Activated naive CD8-positive, alpha-beta T cell (primary cell): ENCODE measurements around the gene ZSWIM6.
"Not testable (repeated sequence)": the region's sequence is repeated elsewhere in the genome, so short reads cannot be mapped to it uniquely, and the experiment has no call there.

Experiments
- H3K27ac Mint-ChIP-seq: one replicate; pipeline ENCODE4 v1.8.0; 2021; ENCODE audit warnings: mixed read lengths
- H3K27me3 Mint-ChIP-seq: one replicate; pipeline ENCODE4 v1.8.0; 2021; ENCODE audit warnings: mixed read lengths
- H3K36me3 Mint-ChIP-seq: one replicate; pipeline ENCODE4 v1.8.0; 2021; ENCODE audit warnings: mixed read lengths
- H3K4me1 Mint-ChIP-seq: one replicate; pipeline ENCODE4 v1.8.0; 2021; ENCODE audit warnings: low read depth, mixed read lengths
- H3K4me3 Mint-ChIP-seq: one replicate; pipeline ENCODE4 v1.8.0; 2021; ENCODE audit warnings: mild to moderate bottlenecking, mixed read lengths
- H3K9me3 Mint-ChIP-seq: one replicate; pipeline ENCODE4 v1.8.0; 2021; ENCODE audit warnings: low read depth, mixed read lengths

The ZSWIM6 gene

DNA sequence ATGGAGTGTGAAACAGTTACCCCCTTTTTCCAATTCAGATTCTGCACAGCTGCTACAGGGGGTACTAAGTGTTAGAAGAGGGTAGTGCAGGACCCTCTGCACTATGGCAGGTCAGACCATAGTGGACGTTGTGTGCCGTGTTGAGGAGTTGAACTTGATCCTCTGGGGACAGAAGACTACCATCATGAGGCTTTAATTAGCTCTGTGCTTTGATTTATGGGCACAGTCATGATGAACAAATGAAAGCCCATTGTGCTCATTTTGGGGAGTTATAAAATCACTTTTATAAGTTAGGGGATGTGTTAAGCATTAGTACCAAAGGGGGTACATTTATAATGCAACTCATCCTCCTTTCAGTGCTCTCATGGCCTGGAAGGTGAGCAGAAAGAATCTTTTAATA is 62.7 kb downstream of the ZSWIM6 start:
- peaks cover 13% of the 10 kb centered on the region for H3K36me3 Mint-ChIP-seq
- H3K4me1 Mint-ChIP-seq = peaks cover 11% of the 10 kb centered on the region
- no peak overlapping the region for H3K27ac Mint-ChIP-seq
- H3K27me3 Mint-ChIP-seq = no peaks in the 10 kb centered on the region
- no peak overlapping the region for H3K4me3 Mint-ChIP-seq
- no peaks in the 10 kb centered on the region for H3K9me3 Mint-ChIP-seq

- Mint-ChIP-seq H3K4me1 (peaks cover 25% of the 10 kb centered on the region), H3K36me3 (peaks cover 4% of the 10 kb centered on the region), H3K9me3 (no peaks in the 10 kb centered on the region), H3K27ac (no peak overlapping the region), H3K27me3 (no peaks in the 10 kb centered on the region), H3K4me3 (no peak overlapping the region)
Observed at GRCh38 chr5:61397238-61397637, 65.2 kb downstream of the ZSWIM6 start.

DNA sequence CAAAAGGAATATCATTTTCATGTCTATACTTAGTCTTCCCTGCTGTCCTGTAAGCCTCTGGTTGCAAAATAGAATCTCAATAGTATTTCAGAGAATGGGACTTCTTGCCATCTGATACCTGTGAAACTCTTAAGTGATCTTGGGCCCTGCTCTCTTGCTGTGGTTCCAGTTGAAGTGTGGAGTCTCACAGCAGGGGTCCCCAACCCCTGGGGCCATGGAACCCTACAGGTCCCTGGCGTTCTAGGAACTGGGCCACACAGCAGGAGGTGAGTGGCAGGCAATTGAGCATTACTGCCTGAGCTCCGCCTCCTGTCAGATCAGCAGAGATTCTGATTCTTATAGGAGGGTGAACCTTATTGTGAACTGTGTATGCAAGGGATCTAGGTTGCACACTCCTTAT is 65.9 kb downstream of the ZSWIM6 start:
- Mint-ChIP-seq H3K27me3 (no peaks in the 10 kb centered on the region), H3K4me3 (no peak overlapping the region), H3K9me3 (no peaks in the 10 kb centered on the region), H3K36me3 (peaks cover 4% of the 10 kb centered on the region), H3K27ac (no peak overlapping the region), H3K4me1 (peaks cover 30% of the 10 kb centered on the region)

DNA sequence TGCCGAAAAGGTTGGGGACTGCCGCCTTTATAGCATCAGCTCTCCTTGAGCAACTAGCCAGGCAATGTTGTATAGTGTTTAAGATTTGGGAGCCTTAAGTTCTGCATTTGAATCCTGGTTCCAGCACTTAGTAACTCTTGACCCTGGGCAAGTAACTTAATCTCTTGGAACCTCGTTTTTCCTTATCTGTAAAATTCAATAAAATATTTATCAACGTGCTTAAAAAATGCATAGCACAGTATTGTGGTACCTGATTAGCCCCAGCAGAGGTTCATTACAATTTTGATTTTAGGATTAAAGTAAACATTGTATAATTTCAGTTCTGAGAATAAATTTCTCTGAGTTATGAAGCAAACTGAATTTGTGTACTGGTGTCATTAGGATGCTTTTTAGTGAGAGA is 66.4 kb downstream of the ZSWIM6 start:
- Mint-ChIP-seq H3K9me3 (no peaks in the 10 kb centered on the region), H3K4me1 (peaks cover 31% of the 10 kb centered on the region), H3K27me3 (no peaks in the 10 kb centered on the region), H3K36me3 (peaks cover 4% of the 10 kb centered on the region), H3K4me3 (no peak overlapping the region), H3K27ac (no peak overlapping the region)

DNA sequence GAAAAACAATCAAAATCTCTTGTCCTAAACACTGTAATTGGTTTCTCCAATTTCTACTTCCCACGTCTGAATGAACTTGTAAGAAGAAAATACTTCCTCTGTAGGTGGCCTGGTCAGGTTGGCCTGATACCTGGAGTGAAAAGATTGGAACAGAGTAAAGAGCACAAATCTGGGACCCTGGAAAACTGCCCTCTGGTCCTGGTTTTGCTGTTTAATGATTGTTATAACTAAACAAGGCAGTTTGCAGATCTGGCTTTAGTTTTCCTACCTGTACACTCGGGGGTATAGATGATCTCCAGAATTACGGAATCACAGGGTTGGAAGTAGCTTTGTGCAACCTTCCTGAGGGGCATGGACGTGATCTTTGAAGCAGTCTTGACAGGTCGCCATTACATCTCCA is 67.6 kb downstream of the ZSWIM6 start:
- Mint-ChIP-seq H3K27me3 (no peaks in the 10 kb centered on the region), H3K36me3 (no peaks in the 10 kb centered on the region), H3K9me3 (no peaks in the 10 kb centered on the region), H3K27ac (no peak overlapping the region), H3K4me3 (no peak overlapping the region), H3K4me1 (peaks cover 31% of the 10 kb centered on the region)

DNA sequence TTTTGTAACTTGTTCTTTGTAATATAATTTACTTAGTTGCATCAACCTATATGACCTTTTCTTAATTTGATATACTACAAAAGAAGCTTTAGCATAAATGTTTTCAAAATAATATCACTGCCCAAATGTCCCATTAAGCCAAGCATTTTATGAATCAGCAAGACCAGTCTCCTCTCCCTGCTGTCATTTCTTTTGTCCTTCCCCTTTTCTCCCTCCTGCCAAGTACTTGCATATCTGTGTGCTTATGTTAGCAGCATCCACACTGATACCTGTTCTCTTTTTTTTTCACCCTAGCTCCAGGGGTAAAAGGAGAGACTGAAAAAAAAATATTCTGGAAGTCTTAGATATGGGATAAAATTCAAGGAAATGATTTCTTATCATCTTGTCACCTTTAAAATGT is 69.7 kb downstream of the ZSWIM6 start:
- Mint-ChIP-seq H3K27ac (no peak overlapping the region), H3K4me1 (peaks cover 38% of the 10 kb centered on the region), H3K4me3 (no peak overlapping the region), H3K27me3 (no peaks in the 10 kb centered on the region), H3K9me3 (no peaks in the 10 kb centered on the region), H3K36me3 (no peaks in the 10 kb centered on the region)

DNA sequence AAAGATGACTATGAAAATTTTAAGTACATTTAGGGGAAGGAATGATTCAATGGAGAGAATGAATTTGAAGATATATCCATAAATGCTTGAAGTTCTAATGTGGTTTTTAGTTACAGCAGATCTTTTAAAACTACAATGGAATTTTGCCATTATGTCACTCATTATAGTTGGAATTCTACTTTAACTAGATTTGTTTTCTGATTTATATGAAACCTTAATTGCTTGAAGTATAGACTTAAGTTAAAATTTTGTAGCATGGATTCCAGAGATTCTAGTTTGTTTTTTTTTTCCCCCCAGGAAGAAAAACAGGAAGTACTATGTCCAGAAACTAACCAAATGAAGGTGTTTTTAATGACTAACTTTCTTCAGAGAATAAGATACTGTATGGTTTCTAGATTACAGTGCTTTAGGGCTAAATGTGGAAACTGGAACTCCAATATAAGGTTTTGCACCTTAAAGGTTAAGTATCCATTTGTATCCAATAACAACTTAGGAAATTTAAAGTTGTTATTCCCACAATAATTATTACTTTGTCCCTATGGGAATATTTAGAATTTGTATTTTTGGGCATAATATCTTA is 70.3 kb downstream of the ZSWIM6 start:
- H3K4me3 Mint-ChIP-seq = no peak overlapping the region
- H3K27ac Mint-ChIP-seq = no peak overlapping the region
- H3K36me3 Mint-ChIP-seq = no peaks in the 10 kb centered on the region
- peaks cover 38% of the 10 kb centered on the region for H3K4me1 Mint-ChIP-seq
- no peaks in the 10 kb centered on the region for H3K27me3 Mint-ChIP-seq
- no peaks in the 10 kb centered on the region for H3K9me3 Mint-ChIP-seq

- Mint-ChIP-seq H3K27ac (no peak overlapping the region), H3K9me3 (no peaks in the 10 kb centered on the region), H3K4me1 (peaks cover 43% of the 10 kb centered on the region), H3K27me3 (no peaks in the 10 kb centered on the region), H3K4me3 (no peak overlapping the region), H3K36me3 (no peaks in the 10 kb centered on the region)
Observed at GRCh38 chr5:61402970-61403900, 71.2 kb downstream of the ZSWIM6 start.

- H3K27ac Mint-ChIP-seq = no peak overlapping the region
Observed at GRCh38 chr5:61405511-61406295, 73.6 kb downstream of the ZSWIM6 start.

GRCh38 chr5:61406497-61406896 is 74.4 kb downstream of the ZSWIM6 start:
- H3K27ac Mint-ChIP-seq, H3K4me3 Mint-ChIP-seq, H3K9me3 Mint-ChIP-seq, H3K36me3 Mint-ChIP-seq, H3K27me3 Mint-ChIP-seq: not testable (repeated sequence)
- H3K4me1 Mint-ChIP-seq = peaks cover 48% of the 10 kb centered on the region

More at GRCh38 chr5:61405511-61406295, 73.6 kb downstream of the ZSWIM6 start:
- H3K36me3 Mint-ChIP-seq = no peaks in the 10 kb centered on the region
- H3K27me3 Mint-ChIP-seq = no peaks in the 10 kb centered on the region
- peaks cover 49% of the 10 kb centered on the region for H3K4me1 Mint-ChIP-seq
- H3K9me3 Mint-ChIP-seq = no peaks in the 10 kb centered on the region
- no peak overlapping the region for H3K4me3 Mint-ChIP-seq

GRCh38 chr5:61407706-61408270 is 75.7 kb downstream of the ZSWIM6 start:
- H3K9me3 Mint-ChIP-seq = no peaks in the 10 kb centered on the region
- no peak overlapping the region for H3K27ac Mint-ChIP-seq
- H3K4me3 Mint-ChIP-seq = peak overlapping the region; percentile 80
- H3K27me3 Mint-ChIP-seq = no peaks in the 10 kb centered on the region
- no peaks in the 10 kb centered on the region for H3K36me3 Mint-ChIP-seq
- H3K4me1 Mint-ChIP-seq = peaks cover 41% of the 10 kb centered on the region

DNA sequence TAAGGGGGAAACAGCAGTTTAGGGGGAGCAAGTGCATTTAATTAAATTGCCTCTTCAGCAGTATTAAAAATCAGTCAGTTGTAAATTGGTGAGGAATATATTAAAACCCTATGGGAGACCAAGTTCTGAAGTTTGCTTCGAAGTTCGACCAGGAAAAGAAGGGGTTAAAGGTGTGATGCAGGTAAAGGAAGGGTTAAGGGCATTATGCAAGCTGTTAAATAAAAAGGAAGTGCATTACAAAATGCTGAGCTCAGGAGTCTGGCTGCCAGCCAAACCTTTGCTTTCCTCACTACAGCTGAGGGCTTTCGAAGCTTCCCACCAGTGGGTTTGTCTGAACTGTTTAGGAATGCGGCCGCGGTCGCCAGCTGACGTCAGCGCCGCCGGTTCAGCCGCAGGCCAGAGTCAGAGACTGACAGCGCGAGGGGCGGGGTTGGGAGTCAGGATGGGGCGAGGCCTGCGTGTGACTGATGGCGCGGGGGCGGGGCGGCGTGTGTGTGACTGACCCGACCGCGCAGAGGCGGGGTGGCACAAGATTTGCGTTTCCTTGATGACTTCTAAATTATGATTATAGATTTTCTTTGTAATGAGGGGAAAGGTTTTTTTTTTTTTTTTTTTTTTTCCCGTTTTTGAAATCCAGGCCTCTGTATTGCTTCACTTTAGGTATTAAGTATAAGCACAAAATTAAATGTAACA is 76.6 kb downstream of the ZSWIM6 start:
- peaks cover 40% of the 10 kb centered on the region for H3K4me1 Mint-ChIP-seq
- no peaks in the 10 kb centered on the region for H3K27me3 Mint-ChIP-seq
- H3K9me3 Mint-ChIP-seq = no peaks in the 10 kb centered on the region
- peak overlapping the region; percentile 80 for H3K4me3 Mint-ChIP-seq
- no peaks in the 10 kb centered on the region for H3K36me3 Mint-ChIP-seq
- H3K27ac Mint-ChIP-seq = peak overlapping the region; percentile 75

DNA sequence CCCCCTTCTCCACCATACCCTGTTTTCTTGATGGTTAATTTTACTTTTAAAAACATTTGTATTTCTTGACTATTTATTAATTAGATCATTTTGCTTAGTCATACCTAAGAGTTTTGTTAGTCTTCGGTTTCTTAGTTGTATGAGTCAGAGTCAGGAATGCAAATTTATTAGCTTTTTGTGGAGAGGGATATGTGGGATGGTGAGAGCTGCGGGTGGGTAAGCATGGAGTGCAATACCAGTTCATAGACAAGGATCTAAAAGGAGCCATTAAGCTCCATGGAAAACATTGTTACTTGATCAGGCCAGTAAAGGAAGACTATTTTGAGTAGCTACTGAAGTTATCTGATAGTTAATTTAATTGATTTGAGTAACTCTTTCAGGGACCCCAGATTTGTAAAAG is 77.5 kb downstream of the ZSWIM6 start:
- Mint-ChIP-seq H3K27ac (no peak overlapping the region), H3K4me1 (peaks cover 43% of the 10 kb centered on the region), H3K27me3 (no peaks in the 10 kb centered on the region), H3K4me3 (no peak overlapping the region), H3K9me3 (no peaks in the 10 kb centered on the region), H3K36me3 (no peaks in the 10 kb centered on the region)

GRCh38 chr5:61410811-61411210 is 78.8 kb downstream of the ZSWIM6 start:
- no peak overlapping the region for H3K27ac Mint-ChIP-seq
- H3K4me3 Mint-ChIP-seq = no peak overlapping the region
- H3K27me3 Mint-ChIP-seq = no peaks in the 10 kb centered on the region
- no peaks in the 10 kb centered on the region for H3K36me3 Mint-ChIP-seq
- no peaks in the 10 kb centered on the region for H3K9me3 Mint-ChIP-seq
- peaks cover 45% of the 10 kb centered on the region for H3K4me1 Mint-ChIP-seq
